Neural progenitor cell (in vitro differentiated cells): ENCODE measurements around the gene ZNF674.

Source experiments
- EZH2 ChIP-seq: fragments of 200-600 bp; sonication (generic); IDR thresholded peaks from 2 replicates; pipeline ENCODE4 v1.6.1; 2017; ENCODE audit warnings: antibody characterized with exemption, mild to moderate bottlenecking, moderate library complexity
- EZH2phosphoT487 ChIP-seq: fragments of 200-600 bp; sonication (generic); IDR thresholded peaks from 2 replicates; pipeline ENCODE4 v1.6.1; 2017; ENCODE audit warnings: antibody characterized with exemption
- TF ChIP-seq, protein P1 (sequence below): fragments of 200-600 bp; sonication (generic); IDR thresholded peaks from 2 replicates; pipeline ENCODE4 v1.5.1; 2017; ENCODE audit warnings: antibody characterized with exemption, mild to moderate bottlenecking

DNA sequence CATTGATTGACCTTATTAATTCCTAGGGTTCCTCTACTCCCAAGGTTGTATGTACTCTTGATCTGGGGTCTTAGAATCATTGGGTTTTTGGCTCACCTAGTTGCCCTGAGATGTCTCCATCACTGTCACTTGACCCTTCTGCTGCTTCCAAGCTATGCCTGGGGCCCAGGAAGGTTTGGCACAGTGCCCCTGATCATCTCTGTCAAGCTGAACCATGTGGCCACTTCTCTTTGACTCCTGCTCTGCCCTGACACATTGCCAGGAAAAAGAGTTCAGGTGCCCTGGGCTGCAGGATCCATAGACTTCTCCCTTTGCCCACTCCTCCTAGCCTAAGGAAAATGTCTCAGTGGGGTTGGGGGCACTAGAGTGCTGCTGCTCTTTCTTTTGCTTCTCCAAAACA is 24.4 kb upstream of the ZNF674 start:
- TF ChIP-seq, protein P1, sequence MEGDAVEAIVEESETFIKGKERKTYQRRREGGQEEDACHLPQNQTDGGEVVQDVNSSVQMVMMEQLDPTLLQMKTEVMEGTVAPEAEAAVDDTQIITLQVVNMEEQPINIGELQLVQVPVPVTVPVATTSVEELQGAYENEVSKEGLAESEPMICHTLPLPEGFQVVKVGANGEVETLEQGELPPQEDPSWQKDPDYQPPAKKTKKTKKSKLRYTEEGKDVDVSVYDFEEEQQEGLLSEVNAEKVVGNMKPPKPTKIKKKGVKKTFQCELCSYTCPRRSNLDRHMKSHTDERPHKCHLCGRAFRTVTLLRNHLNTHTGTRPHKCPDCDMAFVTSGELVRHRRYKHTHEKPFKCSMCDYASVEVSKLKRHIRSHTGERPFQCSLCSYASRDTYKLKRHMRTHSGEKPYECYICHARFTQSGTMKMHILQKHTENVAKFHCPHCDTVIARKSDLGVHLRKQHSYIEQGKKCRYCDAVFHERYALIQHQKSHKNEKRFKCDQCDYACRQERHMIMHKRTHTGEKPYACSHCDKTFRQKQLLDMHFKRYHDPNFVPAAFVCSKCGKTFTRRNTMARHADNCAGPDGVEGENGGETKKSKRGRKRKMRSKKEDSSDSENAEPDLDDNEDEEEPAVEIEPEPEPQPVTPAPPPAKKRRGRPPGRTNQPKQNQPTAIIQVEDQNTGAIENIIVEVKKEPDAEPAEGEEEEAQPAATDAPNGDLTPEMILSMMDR = no peak
- TF ChIP-seq EZH2 (no peak), EZH2phosphoT487 (no peak)
